Fibroblast of pulmonary artery (primary cell): ENCODE data around the gene ULK1.
"Not testable (repeated sequence)": the region's sequence is repeated elsewhere in the genome, so short reads cannot be mapped to it uniquely, and the experiment has no call there.

Experiments used
- DNase-seq: peaks from one replicate; pipeline ENCODE4 v3.0.0-alpha.2; 2010; ENCODE audit warnings: low read depth
- H3K4me3 ChIP-seq: replicated peaks from 2 replicates; pipeline ENCODE4 v1.5.1; 2011; ENCODE audit warnings: low read depth, mild to moderate bottlenecking, control low read depth, low read length, moderate library complexity
- TF ChIP-seq, protein P1 (sequence below): IDR thresholded peaks from 2 replicates; pipeline ENCODE4 v1.5.1; 2011; ENCODE audit warnings: mild to moderate bottlenecking, control low read depth, low read length, inconsistent platforms; ENCODE audit errors: missing control alignments

ULK1 gene

DNA sequence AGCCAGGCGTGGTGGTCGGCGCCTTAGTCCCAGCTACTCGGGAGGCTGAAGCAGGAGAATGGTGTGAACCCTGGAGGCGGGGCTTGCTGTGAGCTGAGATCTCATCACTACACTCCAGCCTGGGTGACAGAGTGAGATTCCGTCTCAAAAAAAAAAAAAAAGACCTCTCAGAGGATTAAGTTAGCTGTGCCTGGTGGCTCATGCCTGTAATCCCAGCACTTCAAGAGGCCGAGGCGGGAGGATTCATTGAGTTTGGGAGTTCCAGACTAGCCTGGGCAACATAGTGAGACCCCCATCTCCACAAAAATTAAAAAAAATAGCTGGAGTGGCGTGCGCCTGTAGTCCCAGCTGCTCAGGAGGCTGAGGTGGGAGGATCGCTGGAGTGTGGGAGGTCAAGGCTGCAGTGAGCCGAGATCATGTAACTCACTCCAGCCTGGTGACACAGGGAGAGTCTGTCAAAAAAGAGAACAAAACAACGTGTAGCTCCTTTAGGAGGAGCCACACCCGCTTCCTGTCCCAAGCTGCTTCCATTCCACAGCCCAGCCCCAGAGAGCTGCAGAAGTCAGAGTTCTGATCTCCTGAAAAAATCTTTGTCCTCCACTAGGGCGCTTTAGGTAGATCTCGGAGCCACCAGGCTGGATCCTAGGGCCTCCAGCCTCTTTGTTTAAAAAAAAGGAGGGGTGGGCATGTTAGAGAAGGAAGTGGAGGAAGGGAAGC, 11.5 kb upstream of the ULK1 start:
- TF ChIP-seq, protein P1, sequence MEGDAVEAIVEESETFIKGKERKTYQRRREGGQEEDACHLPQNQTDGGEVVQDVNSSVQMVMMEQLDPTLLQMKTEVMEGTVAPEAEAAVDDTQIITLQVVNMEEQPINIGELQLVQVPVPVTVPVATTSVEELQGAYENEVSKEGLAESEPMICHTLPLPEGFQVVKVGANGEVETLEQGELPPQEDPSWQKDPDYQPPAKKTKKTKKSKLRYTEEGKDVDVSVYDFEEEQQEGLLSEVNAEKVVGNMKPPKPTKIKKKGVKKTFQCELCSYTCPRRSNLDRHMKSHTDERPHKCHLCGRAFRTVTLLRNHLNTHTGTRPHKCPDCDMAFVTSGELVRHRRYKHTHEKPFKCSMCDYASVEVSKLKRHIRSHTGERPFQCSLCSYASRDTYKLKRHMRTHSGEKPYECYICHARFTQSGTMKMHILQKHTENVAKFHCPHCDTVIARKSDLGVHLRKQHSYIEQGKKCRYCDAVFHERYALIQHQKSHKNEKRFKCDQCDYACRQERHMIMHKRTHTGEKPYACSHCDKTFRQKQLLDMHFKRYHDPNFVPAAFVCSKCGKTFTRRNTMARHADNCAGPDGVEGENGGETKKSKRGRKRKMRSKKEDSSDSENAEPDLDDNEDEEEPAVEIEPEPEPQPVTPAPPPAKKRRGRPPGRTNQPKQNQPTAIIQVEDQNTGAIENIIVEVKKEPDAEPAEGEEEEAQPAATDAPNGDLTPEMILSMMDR = no peak
- DNase-seq = no peak
- H3K4me3 ChIP-seq = no peak overlapping the region

DNA sequence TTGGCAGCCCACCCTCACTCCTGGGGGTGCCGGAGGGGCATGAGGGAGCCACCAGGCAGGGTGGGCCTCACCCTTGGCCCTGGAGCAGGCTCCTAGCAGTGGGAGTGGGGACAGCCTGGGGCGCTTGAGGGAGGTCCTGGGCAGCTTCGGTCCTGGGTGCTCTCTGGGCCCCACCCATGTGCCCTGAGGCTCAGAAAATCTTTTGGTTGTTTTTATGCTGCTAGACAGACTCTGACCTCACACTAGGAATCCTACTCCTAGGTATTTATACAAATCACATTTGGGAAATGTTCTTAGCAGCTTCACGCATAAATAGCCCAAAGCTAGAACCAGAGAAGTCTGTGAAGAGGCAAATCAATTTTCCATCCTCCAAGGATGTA, 10.9 kb upstream of the ULK1 start:
- TF ChIP-seq, protein P1 = no peak
- no peak for DNase-seq
- H3K4me3 ChIP-seq = no peak overlapping the region

DNA sequence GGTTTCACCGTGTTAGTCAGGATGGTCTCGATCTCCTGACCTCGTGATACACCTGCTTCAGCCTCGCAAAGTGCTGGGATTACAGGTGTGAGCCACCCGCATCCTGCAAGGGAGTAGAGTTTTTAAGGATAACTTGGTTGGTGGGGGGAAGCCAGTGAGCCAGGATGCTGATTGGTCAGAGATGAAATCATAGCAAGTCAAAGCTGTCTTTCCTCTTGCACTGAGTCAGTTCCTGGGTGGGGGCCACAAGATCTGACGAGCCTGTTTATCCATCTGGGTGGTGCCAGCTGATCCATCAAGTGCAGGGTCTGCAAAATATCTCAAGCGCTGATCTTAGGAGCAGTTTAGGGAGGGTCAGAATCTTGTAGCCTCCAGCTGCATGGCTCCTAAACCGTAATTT, 9.3 kb upstream of the ULK1 start:
- H3K4me3 ChIP-seq, DNase-seq: not testable (repeated sequence)

DNA sequence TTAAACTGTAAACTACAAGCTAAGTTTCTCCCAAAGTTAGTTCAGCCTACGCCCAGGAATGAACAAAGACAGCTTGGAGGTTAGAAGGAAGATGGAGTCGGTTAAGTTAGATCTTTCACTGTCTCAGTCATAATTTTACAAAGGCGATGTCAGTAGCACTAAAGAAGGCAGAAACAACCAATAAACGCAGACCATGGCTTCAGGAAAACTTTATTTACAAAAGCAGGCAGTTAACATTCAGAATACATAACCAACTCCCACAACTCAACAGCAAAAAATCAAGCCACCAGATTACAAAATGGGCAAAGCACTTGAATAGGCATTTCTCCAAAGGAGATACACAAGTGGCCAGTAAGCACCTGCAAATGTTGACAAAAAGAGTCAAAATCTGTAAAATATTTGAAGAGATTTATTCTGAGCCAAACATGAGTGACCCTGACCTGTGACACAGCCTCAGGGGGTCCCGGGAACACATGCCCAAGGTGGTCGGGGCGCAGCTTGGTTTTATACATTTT, 8.8 kb upstream of the ULK1 start:
- H3K4me3 ChIP-seq = no peak overlapping the region
- TF ChIP-seq, protein P1 = no peak
- no peak for DNase-seq

DNA sequence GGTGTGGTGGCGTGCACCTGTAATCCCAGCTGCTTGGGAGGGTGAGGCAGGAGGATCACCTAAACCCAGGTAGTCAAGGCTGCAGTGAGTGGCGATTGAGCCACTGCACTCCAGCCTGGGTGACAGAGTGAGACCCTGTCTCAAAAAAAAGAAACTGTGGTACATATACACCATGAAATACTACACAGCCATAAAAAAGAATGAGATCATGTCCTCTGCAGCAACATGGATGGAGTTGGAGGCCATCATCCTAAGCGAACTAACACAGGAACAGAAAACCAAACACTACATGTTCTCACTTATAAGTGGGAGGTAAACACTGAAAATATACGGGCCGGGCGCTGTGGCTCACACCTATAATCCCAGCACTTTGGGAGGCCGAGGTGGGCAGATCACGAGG, 2.7 kb upstream of the ULK1 start:
- not testable (repeated sequence) for H3K4me3 ChIP-seq, DNase-seq

DNA sequence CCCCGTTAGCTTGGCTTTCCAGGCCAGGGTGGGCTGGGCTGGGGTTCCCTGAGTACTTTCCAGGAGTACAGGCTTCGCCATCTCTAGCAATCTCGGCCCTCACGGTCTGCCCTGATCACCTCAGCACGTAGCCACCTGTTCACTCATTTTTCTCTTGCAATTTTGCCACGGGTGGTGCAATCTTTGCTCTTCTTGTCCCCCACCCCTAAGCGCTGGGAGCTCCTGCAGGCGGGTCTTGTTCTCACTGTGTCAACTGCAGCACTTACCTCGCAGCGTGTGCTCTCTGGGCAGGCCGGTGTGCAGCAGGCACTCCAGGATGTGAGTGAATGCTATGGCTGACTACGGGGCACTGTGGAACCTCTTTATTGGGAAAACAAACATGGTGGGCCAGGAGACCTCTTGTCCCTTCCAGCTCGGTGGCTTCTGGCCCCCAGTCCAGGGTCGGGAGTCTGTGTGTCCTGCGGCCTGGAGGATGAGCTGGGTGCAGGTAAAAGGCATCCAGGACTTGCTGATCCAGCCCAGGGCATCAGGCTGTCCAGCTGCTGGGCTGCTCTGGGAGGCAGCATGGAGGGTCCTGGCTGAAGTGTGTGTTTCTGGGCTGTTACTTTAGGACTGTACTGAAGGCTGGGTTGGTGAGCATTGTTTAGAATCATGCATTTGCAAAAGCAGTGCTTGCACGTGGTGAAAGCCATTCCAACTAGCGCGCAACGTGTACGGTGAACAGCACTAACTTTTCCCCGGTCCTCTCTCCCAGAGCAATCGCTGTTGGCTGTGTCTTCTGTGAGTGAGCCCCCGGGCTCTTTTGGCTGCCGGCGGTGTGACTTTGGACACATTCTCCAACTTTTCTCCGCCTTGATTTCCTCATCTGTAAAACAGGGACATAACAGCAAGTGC, 1.5 kb upstream of the ULK1 start:
- no peak for DNase-seq
- H3K4me3 ChIP-seq = no peak overlapping the region
- TF ChIP-seq, protein P1 = no peak

DNA sequence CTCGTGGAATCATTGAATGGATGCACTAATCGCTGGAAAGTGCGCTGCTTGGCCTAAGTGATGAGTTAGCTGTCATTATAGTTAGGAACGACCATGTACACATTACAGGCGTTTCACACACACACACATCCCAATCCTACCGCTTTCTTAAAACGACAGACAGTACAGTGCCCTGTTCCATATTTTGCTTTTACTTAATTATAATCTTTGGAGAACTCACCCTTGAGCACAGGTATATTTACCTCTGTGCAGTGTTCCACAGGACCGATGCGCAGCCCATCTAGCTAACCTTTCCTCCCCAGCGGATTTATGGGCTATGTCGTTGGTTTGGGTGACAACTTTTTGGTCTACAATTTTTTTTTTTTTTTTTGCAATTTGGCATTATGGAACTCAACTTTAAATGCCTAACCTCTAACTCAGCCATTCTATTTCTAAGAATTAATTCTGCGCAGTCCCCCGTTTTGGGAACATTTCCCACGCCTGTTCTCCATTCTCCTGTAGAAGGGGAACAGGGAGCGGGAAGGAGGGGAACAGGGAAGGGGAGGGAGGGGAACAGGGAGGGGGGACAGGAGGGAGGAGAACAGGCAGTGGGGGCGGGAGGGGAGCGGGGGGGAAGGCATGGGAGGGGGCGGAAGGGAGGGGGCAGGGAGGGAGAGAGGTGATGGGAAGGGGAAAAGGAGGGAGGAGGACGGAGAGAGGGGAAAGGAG, 663 bp upstream of the ULK1 start:
- no peak overlapping the region for H3K4me3 ChIP-seq
- DNase-seq = no peak
- TF ChIP-seq, protein P1 = no peak
